ENCODE measurements around the gene MAN1C1.

DNA sequence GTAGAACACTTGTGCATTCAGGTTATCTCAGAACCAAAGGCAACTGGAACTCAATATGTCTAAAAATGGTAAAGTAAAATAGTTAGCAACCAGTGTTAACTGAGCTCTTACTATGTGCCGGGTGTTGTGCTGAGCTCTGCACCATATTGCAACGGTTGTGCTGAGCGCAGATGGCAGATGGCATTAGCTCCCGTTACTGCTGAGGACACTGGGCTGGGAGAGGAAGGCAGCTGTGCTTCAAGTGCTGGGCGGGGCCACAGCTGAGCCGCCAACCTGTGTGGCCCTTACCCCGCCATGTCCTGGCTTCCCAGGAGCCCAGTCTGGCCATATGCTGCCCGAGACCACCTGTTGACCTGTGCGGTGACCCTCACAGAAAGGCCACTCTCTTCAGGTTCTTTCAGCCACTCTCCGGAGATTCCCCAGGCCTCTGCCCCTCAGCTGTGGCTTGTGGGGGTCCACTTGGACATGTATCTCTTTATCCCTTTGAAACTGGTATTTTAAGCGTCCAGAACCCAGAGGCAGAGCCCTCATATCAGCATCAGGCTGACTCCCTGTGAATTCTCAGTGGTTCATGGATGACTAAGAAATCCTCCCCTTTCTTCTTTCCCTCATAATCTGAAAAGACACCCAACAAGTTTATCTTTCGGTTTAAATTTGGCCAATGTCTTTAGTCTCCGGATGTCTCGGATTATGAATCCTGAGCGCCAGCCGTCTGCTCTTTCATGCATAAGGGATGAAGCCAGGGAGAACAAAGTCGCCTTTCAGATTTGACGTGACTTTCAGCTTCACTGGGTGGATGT lies 46.8 kb upstream of the MAN1C1 start:
- TF ChIP-seq EZH2 (IDR thresholded peaks at IDR 0.05; ENCODE audit: borderline replicate concordance, insufficient read depth, low read depth, low read length, poor library complexity, severe bottlenecking), result no peak
- TF ChIP-seq, protein P1, sequence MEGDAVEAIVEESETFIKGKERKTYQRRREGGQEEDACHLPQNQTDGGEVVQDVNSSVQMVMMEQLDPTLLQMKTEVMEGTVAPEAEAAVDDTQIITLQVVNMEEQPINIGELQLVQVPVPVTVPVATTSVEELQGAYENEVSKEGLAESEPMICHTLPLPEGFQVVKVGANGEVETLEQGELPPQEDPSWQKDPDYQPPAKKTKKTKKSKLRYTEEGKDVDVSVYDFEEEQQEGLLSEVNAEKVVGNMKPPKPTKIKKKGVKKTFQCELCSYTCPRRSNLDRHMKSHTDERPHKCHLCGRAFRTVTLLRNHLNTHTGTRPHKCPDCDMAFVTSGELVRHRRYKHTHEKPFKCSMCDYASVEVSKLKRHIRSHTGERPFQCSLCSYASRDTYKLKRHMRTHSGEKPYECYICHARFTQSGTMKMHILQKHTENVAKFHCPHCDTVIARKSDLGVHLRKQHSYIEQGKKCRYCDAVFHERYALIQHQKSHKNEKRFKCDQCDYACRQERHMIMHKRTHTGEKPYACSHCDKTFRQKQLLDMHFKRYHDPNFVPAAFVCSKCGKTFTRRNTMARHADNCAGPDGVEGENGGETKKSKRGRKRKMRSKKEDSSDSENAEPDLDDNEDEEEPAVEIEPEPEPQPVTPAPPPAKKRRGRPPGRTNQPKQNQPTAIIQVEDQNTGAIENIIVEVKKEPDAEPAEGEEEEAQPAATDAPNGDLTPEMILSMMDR (IDR thresholded peaks at IDR 0.05), result no peak
